ACC112 (cell line): ENCODE measurements around the gene MBP.
A peak's percentile ranks its signal among the peaks of the same experiment; 100 is the strongest.

Experiments used
- H2AFZ ChIP-seq: fragments of 200-600 bp; sonication (generic); one replicate; pipeline ENCODE4 v1.6.0; 2017; ENCODE audit warnings: antibody characterized with exemption, low read length; ENCODE audit not compliant: unreplicated experiment
- H3K27ac ChIP-seq: fragments of 200-600 bp; sonication (generic); 2 replicates; pipeline ENCODE4 v1.5.1; 2014; ENCODE audit warnings: low read depth, mild to moderate bottlenecking, antibody characterized with exemption, low read length, moderate library complexity
- H3K27me3 ChIP-seq: fragments of 200-600 bp; sonication (generic); 2 replicates; pipeline ENCODE4 v1.6.1; 2014; ENCODE audit warnings: mild to moderate bottlenecking, antibody characterized with exemption, low read length, moderate library complexity, mixed read lengths; ENCODE audit not compliant: insufficient read depth
- H3K36me3 ChIP-seq: fragments of 200-600 bp; sonication (generic); 2 replicates; pipeline ENCODE4 v1.6.1; 2016; ENCODE audit warnings: mild to moderate bottlenecking, antibody characterized with exemption, low read length, moderate library complexity, mixed read lengths; ENCODE audit not compliant: insufficient read depth
- H3K4me1 ChIP-seq: fragments of 200-600 bp; sonication (generic); one replicate; pipeline ENCODE4 v1.6.1; 2016; ENCODE audit warnings: low read length, mixed read lengths; ENCODE audit not compliant: insufficient read depth, unreplicated experiment, control insufficient read depth
- H3K4me3 ChIP-seq: fragments of 200-600 bp; sonication (generic); 2 replicates; pipeline ENCODE4 v1.5.1; 2014; ENCODE audit warnings: mild to moderate bottlenecking, low read depth, low read length
- H3K79me2 ChIP-seq: fragments of 200-600 bp; sonication (generic); one replicate; pipeline ENCODE4 v1.6.0; 2016; ENCODE audit warnings: low read length; ENCODE audit not compliant: control insufficient read depth, unreplicated experiment, insufficient read depth

Gene MBP

DNA sequence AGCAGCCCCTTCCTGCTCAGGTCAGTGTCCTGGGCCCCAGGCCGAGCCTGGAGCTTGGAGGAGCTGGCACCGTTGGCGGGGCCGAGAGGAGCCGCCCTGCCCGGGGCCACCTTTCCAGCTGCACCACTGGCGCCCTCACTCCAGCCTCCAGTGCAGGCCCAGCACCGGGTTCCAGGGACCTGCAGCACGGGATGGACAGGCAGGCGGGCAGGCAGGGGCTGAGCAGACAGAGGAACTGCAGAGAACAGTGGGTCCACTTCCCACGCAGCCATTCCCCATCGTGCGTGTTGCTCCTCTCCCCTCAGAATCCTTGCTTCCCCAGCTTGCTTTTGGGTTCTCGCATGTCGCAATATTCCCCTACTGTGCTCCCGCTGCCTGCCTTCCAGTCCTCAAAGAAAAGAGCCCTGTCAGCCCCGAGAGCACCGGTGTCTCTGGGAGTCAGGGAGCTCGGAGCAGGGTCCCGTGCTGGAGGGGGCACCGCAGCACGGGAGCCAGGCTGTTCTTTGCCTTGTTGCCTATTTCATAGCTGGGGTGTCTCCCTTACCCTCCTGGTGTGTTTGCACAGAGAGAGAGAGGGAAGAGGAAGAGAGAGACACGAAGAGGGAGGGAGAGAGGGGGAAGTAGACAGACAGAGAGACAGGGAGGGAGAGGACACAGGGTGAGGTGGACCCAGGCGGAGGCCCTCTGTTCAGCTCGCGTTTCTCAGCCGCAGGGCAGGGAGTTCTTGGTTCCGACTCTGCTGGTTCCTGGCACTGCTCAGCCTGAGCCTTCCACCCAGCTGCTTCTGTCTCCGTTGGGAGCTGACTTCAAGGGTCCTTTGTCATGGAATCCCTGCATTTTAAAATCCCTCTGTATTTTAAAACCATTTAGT lies 126.0 kb downstream of the MBP start:
- Histone ChIP-seq H3K79me2 (no peaks in the 10 kb centered on the region), H3K4me1 (no peaks in the 10 kb centered on the region), H3K4me3 (no peak overlapping the region), H3K27me3 (0 out of 2 replicates have a peak, but pooled peaks cover 4% of the 10 kb centered on the region), H2AFZ (no peak overlapping the region), H3K27ac (no peak overlapping the region), H3K36me3 (no peaks in the 10 kb centered on the region)

DNA sequence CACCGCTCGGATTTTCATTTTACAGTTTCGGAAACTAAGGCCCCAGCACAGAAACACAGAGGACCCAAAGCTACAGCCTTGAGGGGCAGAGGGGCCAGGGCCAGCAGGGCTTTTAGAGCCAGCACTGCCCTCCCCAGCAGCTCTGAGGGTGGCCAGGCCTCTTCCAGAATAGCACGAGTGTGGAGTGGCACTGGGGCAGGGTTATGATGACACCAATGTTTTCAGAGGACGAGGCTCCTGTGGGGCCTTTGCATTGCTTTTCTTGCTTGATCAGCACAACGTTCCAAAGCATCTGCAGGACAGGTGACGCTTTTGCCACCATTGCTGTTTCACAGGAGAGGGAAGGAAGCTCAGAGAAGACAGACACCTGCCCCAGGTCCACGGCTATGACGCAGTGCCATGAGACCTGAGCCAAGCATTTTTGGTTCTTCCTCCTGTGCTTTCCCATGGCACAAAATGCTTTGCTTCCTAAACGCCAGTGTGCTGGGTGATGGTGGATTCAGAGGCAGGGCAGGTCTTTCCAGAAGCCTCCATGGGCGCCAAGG lies 126.9 kb downstream of the MBP start:
- Histone ChIP-seq H3K79me2 (no peaks in the 10 kb centered on the region), H3K27me3 (0 out of 2 replicates have a peak, but pooled peaks cover 4% of the 10 kb centered on the region), H3K4me1 (no peaks in the 10 kb centered on the region), H3K4me3 (no peak overlapping the region), H2AFZ (no peak overlapping the region), H3K36me3 (no peaks in the 10 kb centered on the region), H3K27ac (no peak overlapping the region)

DNA sequence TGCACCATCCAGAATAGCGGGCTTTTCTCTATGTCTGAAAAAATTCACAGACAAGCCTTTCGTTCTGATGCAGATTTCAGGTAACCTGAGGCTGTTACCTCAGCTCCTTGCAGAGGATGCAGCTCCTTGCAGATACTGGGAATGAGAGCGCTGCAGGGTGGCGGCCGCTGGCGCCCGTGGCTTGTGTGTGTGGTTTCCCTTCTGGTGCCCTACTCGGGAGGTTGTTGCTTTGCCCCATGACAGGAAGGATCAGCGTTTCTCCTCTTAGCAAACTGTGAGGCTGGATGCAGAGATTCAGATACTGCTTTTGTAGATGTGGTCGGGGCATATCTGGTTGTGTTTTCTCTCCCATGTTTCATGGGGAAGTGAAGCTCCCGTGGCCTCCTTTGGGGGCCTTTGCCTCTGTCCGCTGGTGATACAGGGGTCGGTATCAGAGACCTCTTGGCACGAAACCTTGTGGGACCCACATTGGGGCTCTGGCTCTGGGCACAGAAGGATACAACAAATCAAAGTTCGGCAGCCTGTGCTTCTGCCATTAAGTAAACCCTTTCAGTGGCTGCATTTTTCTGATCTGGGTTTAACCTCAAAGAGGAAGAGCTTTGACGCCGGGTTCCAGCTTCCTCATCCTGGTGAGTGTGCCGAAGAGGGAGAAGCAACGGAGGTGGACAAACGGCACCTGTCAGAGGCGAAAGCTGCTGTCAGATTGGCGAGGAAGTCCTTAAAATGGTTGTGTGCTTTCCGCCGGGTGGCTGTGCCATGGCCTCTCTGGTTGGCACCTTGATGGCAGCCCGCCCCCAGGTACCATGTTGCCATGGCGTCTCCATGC lies 127.8 kb downstream of the MBP start:
- H3K27me3 ChIP-seq: 0 out of 2 replicates have a peak, but pooled peaks cover 4% of the 10 kb centered on the region
- no peaks in the 10 kb centered on the region for H3K79me2 ChIP-seq
- no peak overlapping the region for H2AFZ ChIP-seq
- H3K4me1 ChIP-seq: no peaks in the 10 kb centered on the region
- H3K36me3 ChIP-seq: no peaks in the 10 kb centered on the region
- no peak overlapping the region for H3K27ac ChIP-seq
- H3K4me3 ChIP-seq: no peak overlapping the region

DNA sequence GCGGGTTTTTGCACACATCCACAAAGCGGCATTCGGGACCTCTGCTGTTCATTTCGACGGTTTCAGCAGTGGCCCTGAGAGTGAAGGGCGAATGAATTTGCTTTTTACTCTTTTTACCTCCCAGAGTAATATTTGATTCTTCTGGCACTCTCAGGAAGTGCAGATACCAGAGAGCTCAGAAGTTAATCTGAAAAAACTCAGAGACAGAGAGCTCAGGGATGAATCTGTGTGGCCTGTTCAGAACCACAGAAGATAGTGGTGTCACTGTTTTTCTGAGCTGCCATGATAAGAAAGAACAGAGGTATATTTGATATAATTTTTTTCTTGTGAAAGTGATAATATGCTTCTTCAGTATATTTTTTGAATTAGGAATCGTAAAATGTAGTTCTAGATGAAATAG lies 129.3 kb downstream of the MBP start:
- no peaks in the 10 kb centered on the region for H3K4me1 ChIP-seq
- no peak overlapping the region for H3K27ac ChIP-seq
- H2AFZ ChIP-seq: no peak overlapping the region
- no peak overlapping the region for H3K4me3 ChIP-seq
- no peaks in the 10 kb centered on the region for H3K79me2 ChIP-seq
- no peaks in the 10 kb centered on the region for H3K36me3 ChIP-seq
- H3K27me3 ChIP-seq: 0 out of 2 replicates have a peak, but pooled peaks cover 4% of the 10 kb centered on the region

DNA sequence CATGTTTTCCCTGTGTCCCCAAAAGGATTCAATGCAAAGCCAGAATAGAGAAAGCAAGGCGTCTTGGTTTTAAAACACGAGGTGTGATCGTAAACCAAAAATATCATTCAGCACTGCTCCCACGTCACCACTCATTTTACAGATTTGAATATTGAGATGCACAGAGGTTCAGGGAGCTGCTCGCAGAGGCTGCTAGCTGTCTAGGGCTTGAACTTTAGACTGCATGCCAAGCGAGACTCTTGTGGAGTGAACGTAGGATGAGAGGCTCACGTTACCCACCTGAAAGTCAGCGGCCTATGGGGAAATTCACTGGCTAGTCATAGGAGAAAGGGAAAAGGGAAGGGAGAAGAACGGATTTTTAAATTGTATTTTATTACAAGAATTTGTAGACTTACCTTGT lies 130.1 kb downstream of the MBP start:
- Histone ChIP-seq H3K27ac (no peak overlapping the region), H2AFZ (no peak overlapping the region), H3K27me3 (0 out of 2 replicates have a peak, but pooled peaks cover 4% of the 10 kb centered on the region), H3K4me3 (no peak overlapping the region), H3K79me2 (no peaks in the 10 kb centered on the region), H3K36me3 (no peaks in the 10 kb centered on the region), H3K4me1 (no peaks in the 10 kb centered on the region)

DNA sequence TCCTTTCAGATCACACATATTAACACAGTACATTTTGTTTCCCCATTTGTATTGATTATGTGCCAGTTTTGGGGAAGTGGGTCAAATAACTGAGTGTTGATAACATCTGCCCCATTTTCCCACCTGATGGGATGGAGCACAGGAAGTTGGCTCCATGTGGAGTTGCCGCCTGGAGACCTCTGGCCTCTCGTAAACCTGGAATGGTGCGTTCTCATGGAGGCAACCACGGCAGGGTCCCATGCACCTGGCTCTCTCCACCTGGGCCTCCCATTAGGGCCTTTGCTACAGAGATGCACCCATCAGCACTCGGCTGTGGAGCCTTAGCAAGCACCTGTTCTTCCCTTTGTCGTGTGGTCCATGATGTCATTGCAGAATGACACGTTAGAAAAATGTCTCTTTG lies 130.6 kb downstream of the MBP start:
- Histone ChIP-seq H3K27me3 (0 out of 2 replicates have a peak, but pooled peaks cover 4% of the 10 kb centered on the region), H3K27ac (no peak overlapping the region), H3K79me2 (no peaks in the 10 kb centered on the region), H3K4me3 (no peak overlapping the region), H3K4me1 (no peaks in the 10 kb centered on the region), H2AFZ (no peak overlapping the region), H3K36me3 (no peaks in the 10 kb centered on the region)

DNA sequence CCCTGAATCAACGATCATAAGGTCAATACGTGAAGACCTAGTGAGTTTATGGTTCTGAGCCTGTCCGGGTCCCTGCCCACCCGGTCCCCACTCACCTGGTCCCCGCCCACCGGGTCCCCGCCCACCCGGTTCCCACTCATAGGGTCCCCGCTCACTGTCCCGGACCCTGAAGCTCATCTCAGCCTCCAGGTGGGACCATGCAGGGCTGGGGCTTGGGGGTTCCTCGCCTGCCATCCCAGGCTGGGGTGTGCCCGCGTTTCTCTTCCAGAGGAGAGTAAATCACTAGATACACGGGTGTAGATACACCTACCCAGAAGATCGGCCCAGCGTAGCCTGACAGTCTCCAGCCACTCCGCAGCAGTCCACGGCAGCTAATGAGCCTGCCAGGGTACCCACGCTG lies 131.5 kb downstream of the MBP start:
- no peaks in the 10 kb centered on the region for H3K4me1 ChIP-seq
- no peak overlapping the region for H3K4me3 ChIP-seq
- H3K27ac ChIP-seq: no peak overlapping the region
- no peaks in the 10 kb centered on the region for H3K79me2 ChIP-seq
- H2AFZ ChIP-seq: no peak overlapping the region
- H3K27me3 ChIP-seq: no peaks in the 10 kb centered on the region
- H3K36me3 ChIP-seq: no peaks in the 10 kb centered on the region

DNA sequence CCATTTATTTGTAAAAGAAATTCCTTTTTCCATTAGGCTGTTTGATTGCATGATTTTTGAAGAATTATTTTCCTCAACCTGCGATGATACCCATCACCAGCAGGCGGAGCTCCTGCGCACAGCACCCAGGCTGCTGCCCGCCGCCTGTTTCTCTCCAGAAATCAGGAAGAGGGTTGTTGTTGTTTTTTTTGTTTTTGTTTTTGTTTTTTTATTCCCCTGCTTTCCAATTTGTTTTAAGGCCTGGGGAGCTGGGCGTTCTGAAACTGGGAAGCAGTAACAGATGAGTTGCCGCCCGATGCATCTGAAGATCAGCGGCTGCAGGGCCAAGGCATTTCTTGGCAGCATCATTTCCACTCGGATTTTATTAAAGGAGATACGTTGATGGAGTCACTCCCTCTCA lies 132.1 kb downstream of the MBP start:
- H3K27ac ChIP-seq: no peak overlapping the region

DNA sequence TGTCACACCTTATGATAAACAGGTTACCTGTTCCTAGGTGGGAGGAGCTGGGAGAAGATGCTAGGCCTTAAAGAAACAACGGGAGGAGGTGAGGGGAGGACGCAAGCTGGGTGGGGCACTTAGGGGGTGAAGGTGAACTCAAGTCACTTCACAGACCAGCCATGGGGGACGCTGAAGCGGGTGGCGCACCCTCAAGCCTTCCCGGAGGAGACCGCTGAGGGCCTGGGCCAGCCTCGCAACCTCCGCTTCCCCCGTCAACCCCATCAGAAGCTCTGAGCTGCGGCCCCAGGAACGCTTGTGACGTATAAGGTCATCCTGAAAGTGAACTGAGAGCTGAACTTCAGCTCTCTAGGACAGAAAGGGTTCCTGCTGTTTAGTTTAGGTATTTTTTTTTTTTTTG lies 133.5 kb downstream of the MBP start:
- Histone ChIP-seq H3K27ac (no peak overlapping the region), H3K4me3 (no peak overlapping the region), H3K79me2 (no peaks in the 10 kb centered on the region), H3K27me3 (peaks cover 12% of the 10 kb centered on the region), H3K36me3 (no peaks in the 10 kb centered on the region), H3K4me1 (no peaks in the 10 kb centered on the region), H2AFZ (no peak overlapping the region)

More for the DNA sequence above, 132.1 kb downstream of the MBP start:
- Histone ChIP-seq H3K79me2 (no peaks in the 10 kb centered on the region), H3K27me3 (peaks cover 4% of the 10 kb centered on the region; the same call in 1 of the 2 replicates), H3K4me1 (no peaks in the 10 kb centered on the region), H2AFZ (no peak overlapping the region), H3K4me3 (peak overlapping the region; percentile 49), H3K36me3 (no peaks in the 10 kb centered on the region)

DNA sequence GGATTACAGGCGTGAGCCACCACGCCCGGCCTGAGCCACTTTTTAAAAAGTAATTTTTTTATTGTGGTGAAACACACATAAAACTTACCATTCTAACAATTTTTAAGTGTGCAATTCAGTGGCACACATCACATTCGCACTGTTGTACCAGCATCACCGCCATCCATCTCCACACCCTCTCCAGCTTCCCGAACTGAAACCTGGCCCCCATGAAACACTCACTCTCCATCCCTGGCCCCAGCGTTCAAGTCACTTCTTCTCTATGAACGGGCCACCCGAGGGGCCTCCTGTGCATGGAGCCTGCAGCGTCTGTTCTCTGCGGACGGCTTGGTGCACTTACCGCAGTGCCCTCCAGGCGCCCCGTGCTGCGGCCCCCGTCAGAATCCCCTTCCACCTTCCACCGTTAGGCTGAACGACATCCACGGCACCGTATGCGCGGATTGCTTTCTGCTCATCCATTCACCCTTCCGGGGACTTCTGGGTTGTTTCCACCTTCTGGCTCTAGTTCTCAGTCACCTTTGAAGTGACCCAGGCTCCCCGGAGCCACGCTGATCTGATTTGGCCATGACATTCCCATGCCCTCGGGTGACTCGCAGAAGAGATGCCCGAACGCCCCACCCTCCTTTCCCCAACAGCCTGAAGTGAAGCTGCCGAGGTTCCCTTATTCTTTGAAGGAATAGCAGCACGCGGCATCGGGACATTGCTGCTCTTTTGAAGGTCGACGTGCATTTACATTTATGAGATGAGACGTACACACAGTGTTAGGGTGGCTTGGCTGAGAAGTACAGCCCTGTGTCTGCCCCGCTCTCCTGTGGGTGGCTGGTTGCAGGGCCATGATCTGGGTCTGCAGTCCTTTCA lies 134.4 kb downstream of the MBP start:
- no peaks in the 10 kb centered on the region for H3K4me1 ChIP-seq
- no peaks in the 10 kb centered on the region for H3K79me2 ChIP-seq
- H3K4me3 ChIP-seq: no peak overlapping the region
- no peaks in the 10 kb centered on the region for H3K36me3 ChIP-seq
- peaks cover 12% of the 10 kb centered on the region for H3K27me3 ChIP-seq
- no peak overlapping the region for H3K27ac ChIP-seq
- H2AFZ ChIP-seq: no peak overlapping the region
